RWPE2 (cell line): ENCODE results near the gene TSTD2.

Source experiments
- ATAC-seq: fragments of 200-7000 bp; cut with Tn5 transposase; 3 replicates; pipeline ENCODE4 v1.9.1; 2021; ENCODE audit warnings: low read depth
- DNase-seq: peaks from one replicate; pipeline ENCODE4 v3.0.0-alpha.2; 2020; ENCODE audit warnings: low spot score
- H3K27ac ChIP-seq: fragments of 450-650 bp; 2 replicates; pipeline ENCODE4 v1.5.1; 2017; ENCODE audit warnings: mild to moderate bottlenecking; ENCODE audit not compliant: poor library complexity, severe bottlenecking
- H3K27me3 ChIP-seq: fragments of 250-450 bp; sonication (Bioruptor Pico); 2 replicates; pipeline ENCODE4 v1.5.1; 2021; ENCODE audit warnings: mild to moderate bottlenecking, moderate library complexity; ENCODE audit not compliant: insufficient read depth, poor library complexity, severe bottlenecking
- H3K36me3 ChIP-seq: fragments of 250-450 bp; sonication (Bioruptor Pico); 2 replicates; pipeline ENCODE4 v1.5.1; 2020; ENCODE audit warnings: low read depth, mild to moderate bottlenecking, moderate library complexity
- H3K4me1 ChIP-seq: fragments of 250-450 bp; sonication (Bioruptor Pico); 2 replicates; pipeline ENCODE4 v1.5.1; 2021; ENCODE audit warnings: mild to moderate bottlenecking, moderate library complexity; ENCODE audit not compliant: insufficient read depth, poor library complexity, severe bottlenecking
- H3K4me3 ChIP-seq: fragments of 250-450 bp; sonication (Bioruptor Pico); 2 replicates; pipeline ENCODE4 v1.5.1; 2021; ENCODE audit warnings: mild to moderate bottlenecking, moderate library complexity; ENCODE audit not compliant: severe bottlenecking
- H3K9me3 ChIP-seq: fragments of 250-450 bp; sonication (Bioruptor Pico); 2 replicates; pipeline ENCODE4 v1.5.1; 2021; ENCODE audit warnings: mild to moderate bottlenecking, moderate library complexity; ENCODE audit not compliant: severe bottlenecking
- CTCF ChIP-seq: fragments of 450-650 bp; IDR thresholded peaks from one replicate; pipeline ENCODE4 v1.5.1; 2017; ENCODE audit warnings: mild to moderate bottlenecking, moderate library complexity; ENCODE audit not compliant: poor library complexity, severe bottlenecking

TSTD2 gene

GRCh38 chr9:97573482-97574073, 59.6 kb downstream of the TSTD2 start:
- Histone ChIP-seq H3K27ac (no peak overlapping the region), H3K9me3 (no peaks in the 10 kb centered on the region), H3K36me3 (no peaks in the 10 kb centered on the region), H3K4me3 (no peak overlapping the region), H3K27me3 (no peaks in the 10 kb centered on the region), H3K4me1 (no peaks in the 10 kb centered on the region)
- ATAC-seq (no peak; the same call in 2 of the 3 replicates), DNase-seq (no peak)
- no peak for TF ChIP-seq CTCF

- H3K27me3 ChIP-seq = no peaks in the 10 kb centered on the region
- ATAC-seq = no peak
- no peak for TF ChIP-seq CTCF
- DNase-seq = no peak
- no peaks in the 10 kb centered on the region for H3K36me3 ChIP-seq
- no peak overlapping the region for H3K4me3 ChIP-seq
- no peaks in the 10 kb centered on the region for H3K4me1 ChIP-seq
- no peak overlapping the region for H3K27ac ChIP-seq
- H3K9me3 ChIP-seq = no peaks in the 10 kb centered on the region
Observed at GRCh38 chr9:97572892-97573365, 60.2 kb downstream of the TSTD2 start.

GRCh38 chr9:97572196-97572891, 60.8 kb downstream of the TSTD2 start:
- no peak for TF ChIP-seq CTCF
- H3K36me3 ChIP-seq = no peaks in the 10 kb centered on the region
- no peak for ATAC-seq

GRCh38 chr9:97571664-97572063, 61.5 kb downstream of the TSTD2 start:
- no peak for ATAC-seq
- Histone ChIP-seq H3K27ac (no peak overlapping the region), H3K9me3 (no peaks in the 10 kb centered on the region), H3K36me3 (no peaks in the 10 kb centered on the region), H3K27me3 (no peaks in the 10 kb centered on the region), H3K4me1 (no peaks in the 10 kb centered on the region), H3K4me3 (no peak overlapping the region)
- DNase-seq = no peak
- TF ChIP-seq CTCF = no peak

More at GRCh38 chr9:97572196-97572891, 60.8 kb downstream of the TSTD2 start:
- Histone ChIP-seq H3K9me3 (no peaks in the 10 kb centered on the region), H3K27ac (no peak overlapping the region), H3K4me1 (no peaks in the 10 kb centered on the region), H3K4me3 (no peak overlapping the region), H3K27me3 (no peaks in the 10 kb centered on the region)
- no peak for DNase-seq

GRCh38 chr9:97570899-97571298, 62.3 kb downstream of the TSTD2 start:
- no peak overlapping the region for H3K27ac ChIP-seq
- ATAC-seq (no peak), DNase-seq (no peak)
- H3K4me3 ChIP-seq = no peak overlapping the region
- H3K27me3 ChIP-seq = no peaks in the 10 kb centered on the region
- TF ChIP-seq CTCF = no peak
- no peaks in the 10 kb centered on the region for H3K36me3 ChIP-seq
- H3K4me1 ChIP-seq = no peaks in the 10 kb centered on the region
- no peaks in the 10 kb centered on the region for H3K9me3 ChIP-seq
